Measurements from ENCODE around the gene PGM1.

GRCh38 chr1:63690966-63691700, 97.9 kb downstream of the PGM1 start:
- no peak for TF ChIP-seq CTCF (IDR thresholded peaks at IDR 0.05)
- no peak for TF ChIP-seq NFYB (CRISPR knock-in tag; conservative IDR thresholded peaks at IDR 0.05; ENCODE audit: low read depth)
- TF ChIP-seq E2F1 (CRISPR knock-in tag; IDR thresholded peaks at IDR 0.05): no peak
- TF ChIP-seq GTF2I (CRISPR knock-in tag; conservative IDR thresholded peaks at IDR 0.05): no peak
- no peak for TF ChIP-seq E2F5 (CRISPR knock-in tag; IDR thresholded peaks at IDR 0.05)
- no peak for TF ChIP-seq ZBTB21 (CRISPR knock-in tag; IDR thresholded peaks at IDR 0.05; ENCODE audit: borderline replicate concordance)
- TF ChIP-seq ELF4 (CRISPR knock-in tag; IDR thresholded peaks at IDR 0.05; ENCODE audit: low read depth): no peak
- TF ChIP-seq ATF3 (CRISPR knock-in tag; conservative IDR thresholded peaks at IDR 0.05): no peak
- TF ChIP-seq IRF1 (CRISPR knock-in tag; IDR thresholded peaks at IDR 0.05): no peak
- no peak for TF ChIP-seq USF1 (CRISPR knock-in tag; IDR thresholded peaks at IDR 0.05)
- no peak for TF ChIP-seq NR3C1 (CRISPR knock-in tag; conservative IDR thresholded peaks at IDR 0.05; ENCODE audit: low read depth)
- no peak for TF ChIP-seq ZNF138 (CRISPR knock-in tag; conservative IDR thresholded peaks at IDR 0.05)
- TF ChIP-seq CREM (CRISPR knock-in tag; IDR thresholded peaks at IDR 0.05): no peak

Data from WTC11 (cell line).